C4-2B (cell line): ENCODE measurements around the gene DYNC2I2.
"Not testable (repeated sequence)": the region's sequence is repeated elsewhere in the genome, so short reads cannot be mapped to it uniquely, and the experiment has no call there.

Experiments
- H3K27ac ChIP-seq: fragments of 450-650 bp; 2 replicates; pipeline ENCODE4 v1.5.1; 2017
- ZFX ChIP-seq: fragments of 450-650 bp; IDR thresholded peaks from 2 replicates; pipeline ENCODE4 v1.6.1; 2017
- TF ChIP-seq, protein P1 (sequence below): fragments of 450-650 bp; conservative IDR thresholded peaks from 2 replicates; pipeline ENCODE4 v1.5.1; 2017; ENCODE audit warnings: mild to moderate bottlenecking

DYNC2I2 gene

DNA sequence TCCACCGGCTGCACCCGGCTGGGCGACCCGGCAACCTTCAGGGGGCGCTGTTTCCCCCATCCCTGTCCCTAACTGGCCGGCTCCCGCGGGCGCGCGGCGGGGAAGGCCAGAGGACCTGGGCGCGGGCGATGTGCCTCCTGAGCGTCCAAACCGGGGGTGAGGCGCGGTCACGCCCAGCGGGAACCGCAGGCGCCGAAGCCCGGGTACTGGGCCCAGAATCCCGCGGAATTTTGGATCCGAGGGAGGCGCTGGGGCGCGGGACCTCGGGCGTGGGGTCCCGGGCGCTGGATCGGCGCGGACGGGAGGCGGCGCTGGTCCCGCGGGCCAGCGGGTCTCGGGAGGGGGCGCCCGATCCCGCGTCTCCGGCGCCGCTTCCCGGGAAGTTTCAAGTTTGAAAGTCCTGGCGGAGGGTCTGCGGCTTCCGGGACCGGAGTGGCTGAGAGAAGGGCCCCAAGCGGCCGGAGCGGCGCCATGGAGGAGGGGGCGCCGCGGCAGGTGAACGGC, 45.9 kb upstream of the DYNC2I2 start, which contains the start of gene PKN3:
PKN3 (plus strand) TSS at position 59 of the 504 bp plus-strand sequence; CDS start at position 472, 413 bp downstream.
- peak within 1 kb of the TSS; percentile 70 for H3K27ac ChIP-seq
- TF ChIP-seq, protein P1, sequence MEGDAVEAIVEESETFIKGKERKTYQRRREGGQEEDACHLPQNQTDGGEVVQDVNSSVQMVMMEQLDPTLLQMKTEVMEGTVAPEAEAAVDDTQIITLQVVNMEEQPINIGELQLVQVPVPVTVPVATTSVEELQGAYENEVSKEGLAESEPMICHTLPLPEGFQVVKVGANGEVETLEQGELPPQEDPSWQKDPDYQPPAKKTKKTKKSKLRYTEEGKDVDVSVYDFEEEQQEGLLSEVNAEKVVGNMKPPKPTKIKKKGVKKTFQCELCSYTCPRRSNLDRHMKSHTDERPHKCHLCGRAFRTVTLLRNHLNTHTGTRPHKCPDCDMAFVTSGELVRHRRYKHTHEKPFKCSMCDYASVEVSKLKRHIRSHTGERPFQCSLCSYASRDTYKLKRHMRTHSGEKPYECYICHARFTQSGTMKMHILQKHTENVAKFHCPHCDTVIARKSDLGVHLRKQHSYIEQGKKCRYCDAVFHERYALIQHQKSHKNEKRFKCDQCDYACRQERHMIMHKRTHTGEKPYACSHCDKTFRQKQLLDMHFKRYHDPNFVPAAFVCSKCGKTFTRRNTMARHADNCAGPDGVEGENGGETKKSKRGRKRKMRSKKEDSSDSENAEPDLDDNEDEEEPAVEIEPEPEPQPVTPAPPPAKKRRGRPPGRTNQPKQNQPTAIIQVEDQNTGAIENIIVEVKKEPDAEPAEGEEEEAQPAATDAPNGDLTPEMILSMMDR = peak; percentile 99
- TF ChIP-seq ZFX = peak; percentile 45; the same call in 1 of the 2 replicates

DNA sequence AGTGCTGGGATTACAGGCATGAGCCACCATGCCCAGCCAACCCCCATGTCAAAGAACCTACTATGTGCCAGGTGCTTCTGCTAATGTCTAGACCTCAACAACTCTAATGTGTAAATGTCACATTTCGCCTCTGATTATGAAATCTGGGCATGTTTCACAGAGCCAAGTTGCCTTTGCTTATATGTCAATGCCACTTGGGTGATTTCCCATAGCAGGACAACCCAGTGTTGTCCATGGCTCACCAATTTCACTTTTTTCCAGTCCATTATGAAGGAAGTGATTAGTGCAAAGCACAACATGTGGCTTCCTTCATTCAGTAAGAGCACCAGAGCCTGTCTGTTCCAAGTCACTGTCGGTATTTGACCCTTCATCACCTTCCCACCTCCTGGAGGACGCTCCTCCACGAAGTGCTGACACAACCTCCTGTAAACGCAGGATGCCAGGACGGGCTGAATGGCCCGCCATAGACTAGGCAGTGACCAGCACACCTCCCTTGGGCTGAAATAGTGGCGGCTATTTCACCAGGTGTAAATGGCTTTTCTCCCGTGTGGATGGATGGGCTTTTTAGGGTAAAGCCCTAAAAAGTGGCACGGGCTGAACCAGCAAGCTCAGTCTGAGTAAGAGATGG, 44.7 kb upstream of the DYNC2I2 start:
- H3K27ac ChIP-seq = no peak overlapping the region
- TF ChIP-seq, protein P1 = no peak
- TF ChIP-seq ZFX = no peak

DNA sequence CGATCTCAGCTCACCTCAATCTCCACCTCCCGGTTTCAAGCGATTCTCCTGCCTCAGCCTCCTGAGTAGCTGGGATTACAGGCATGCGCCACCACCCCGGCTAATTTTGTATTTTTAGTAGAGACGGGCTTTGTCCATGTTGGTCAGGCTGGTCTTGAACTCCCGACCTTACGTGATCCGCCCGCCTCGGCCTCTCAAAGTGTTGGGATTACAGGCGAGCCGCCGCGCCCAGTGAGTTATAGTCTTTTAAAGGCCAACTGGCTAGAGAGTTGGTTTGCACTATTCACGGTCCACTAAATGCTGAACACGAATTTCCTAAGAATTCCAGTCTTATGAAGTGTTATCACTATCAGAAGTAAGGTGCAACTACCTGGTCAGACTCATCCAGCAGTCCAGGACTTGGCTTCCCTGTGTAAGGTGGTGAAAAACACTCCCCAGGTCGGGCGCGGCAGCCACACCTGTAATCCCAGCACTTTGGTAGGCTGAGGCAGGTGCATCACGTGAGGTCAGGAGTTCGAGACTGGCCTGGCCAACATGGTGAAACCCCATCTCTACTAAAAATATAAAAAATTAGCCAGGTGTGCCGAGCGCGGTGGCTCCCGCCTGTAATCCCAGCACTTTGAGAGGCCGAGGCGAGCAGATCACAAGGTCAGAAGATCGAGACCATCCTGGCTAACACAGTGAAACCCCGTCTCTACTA, 42.6 kb upstream of the DYNC2I2 start:
- H3K27ac ChIP-seq = not testable (repeated sequence)

DNA sequence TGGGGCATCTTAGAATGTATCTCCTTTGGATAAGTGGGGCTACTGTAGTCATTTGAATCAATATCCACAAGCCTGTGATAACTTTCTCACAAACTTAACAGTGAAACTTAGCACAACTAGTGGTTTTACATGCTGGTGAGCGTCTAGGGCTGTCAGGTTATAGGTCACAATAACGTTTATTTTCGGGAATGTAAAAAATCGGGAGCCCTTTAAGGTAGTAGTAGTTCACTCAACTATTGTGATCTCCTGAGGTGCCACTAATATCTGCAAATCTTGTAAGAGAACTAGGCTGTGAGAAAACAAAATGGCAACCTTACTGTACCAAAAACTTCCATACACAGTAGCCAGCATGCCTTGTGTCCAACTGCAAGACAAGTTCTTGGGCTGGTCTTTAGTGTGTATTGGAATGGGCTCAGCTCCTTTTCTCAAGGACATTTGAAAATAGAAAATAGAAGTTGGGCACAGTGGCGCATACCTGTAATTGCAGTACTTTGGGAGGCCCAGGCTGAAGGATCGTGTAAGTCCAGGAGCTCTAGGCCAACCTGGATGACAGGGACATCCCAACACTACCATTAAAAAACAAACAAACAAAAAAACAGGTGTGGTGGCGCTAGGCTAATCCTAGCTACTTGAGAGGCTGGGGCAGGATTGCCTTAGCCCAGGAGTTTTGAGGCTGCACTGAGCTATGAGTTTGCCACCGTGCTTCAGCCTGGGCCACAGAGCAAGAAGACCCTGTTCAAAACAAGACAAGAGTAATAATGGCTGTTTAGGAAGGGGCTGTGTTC, 40.5 kb upstream of the DYNC2I2 start:
- TF ChIP-seq, protein P1 = no peak
- no peak for TF ChIP-seq ZFX
- no peak overlapping the region for H3K27ac ChIP-seq

DNA sequence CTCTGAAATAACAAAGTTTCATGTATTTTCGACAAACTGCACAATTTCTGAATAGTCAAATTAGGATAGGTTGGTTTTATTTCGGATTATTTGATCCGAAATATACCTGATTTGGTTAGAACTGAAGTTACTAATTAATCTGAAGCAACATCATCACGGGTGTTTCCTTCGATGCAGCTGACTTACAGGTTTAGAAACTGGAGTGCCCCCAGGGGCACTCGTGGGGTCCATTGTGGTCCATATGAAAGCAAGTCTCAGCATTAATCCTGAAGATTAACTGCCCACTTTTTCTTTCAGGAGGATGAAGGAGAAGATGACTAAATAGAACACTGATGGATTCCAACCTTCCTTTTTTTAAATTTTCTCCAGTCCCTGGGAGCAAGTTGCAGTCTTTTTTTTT, 37.7 kb upstream of the DYNC2I2 start:
- no peak overlapping the region for H3K27ac ChIP-seq
- no peak for TF ChIP-seq ZFX
- TF ChIP-seq, protein P1 = no peak

DNA sequence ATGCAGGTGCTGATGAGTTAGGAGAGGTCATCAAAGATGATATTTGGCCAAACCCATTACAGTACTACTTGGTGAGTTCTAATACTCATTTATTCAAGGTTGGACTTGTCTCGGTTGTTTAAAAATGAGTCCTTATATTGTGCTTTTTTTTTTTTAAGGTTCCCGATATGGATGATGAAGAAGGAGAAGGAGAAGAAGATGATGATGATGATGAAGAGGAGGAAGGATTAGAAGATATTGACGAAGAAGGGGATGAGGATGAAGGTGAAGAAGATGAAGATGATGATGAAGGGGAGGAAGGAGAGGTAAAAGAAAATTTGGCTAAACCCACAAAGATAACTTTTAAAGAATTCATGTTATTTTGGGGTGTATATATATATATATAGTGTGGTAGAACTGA, 37.1 kb upstream of the DYNC2I2 start:
- not testable (repeated sequence) for H3K27ac ChIP-seq

DNA sequence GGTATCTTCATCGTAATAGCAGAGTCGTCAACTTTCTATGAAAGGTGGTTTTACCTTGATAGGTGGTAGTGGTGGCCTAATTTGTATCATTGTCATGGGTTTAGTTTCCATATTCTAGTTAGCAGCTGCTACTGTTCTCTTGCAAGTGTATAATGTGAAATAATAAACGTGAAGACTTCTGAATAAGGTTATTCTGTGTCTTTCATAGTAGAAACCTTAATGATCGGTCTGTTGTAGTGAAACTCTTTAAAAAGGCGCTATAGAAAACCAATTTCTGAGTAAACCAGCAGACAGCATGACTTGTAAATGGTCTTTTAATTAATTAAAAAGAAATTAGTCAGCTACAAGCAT, 34.0 kb upstream of the DYNC2I2 start:
- H3K27ac ChIP-seq = peak overlapping the region; percentile 93

More for the DNA sequence above, 34.0 kb upstream of the DYNC2I2 start:
- no peak for TF ChIP-seq ZFX
- TF ChIP-seq, protein P1 = no peak
